Measurements from ENCODE around the gene TCF7L1.
"Not testable (repeated sequence)": the region's sequence is repeated elsewhere in the genome, so short reads cannot be mapped to it uniquely, and the experiment has no call there.

TCF7L1 gene

GRCh38 chr2:85152895-85153294 lies 19.7 kb downstream of the TCF7L1 start:
- Histone ChIP-seq H2AFZ (ENCODE audit: low read length) (no peak overlapping the region), H3F3A (ENCODE audit: insufficient read depth, low read length) (no peaks in the 10 kb centered on the region), H3K9me2 (ENCODE audit: low read depth, low read length) (no peaks in the 10 kb centered on the region), H3K9ac (ENCODE audit: low read length) (no peak overlapping the region), H3K79me2 (ENCODE audit: insufficient read depth, low read length) (no peaks in the 10 kb centered on the region), H3K9me3 (ENCODE audit: low read length) (no peaks in the 10 kb centered on the region), H3K4me2 (ENCODE audit: low read length) (no peak overlapping the region), H4K20me1 (ENCODE audit: insufficient read depth, low read length) (no peaks in the 10 kb centered on the region), H3K27me3 (ENCODE audit: insufficient read depth, low read length) (peaks cover under 1% of the 10 kb centered on the region; the same call in 1 of the 2 replicates), H3K4me3 (ENCODE audit: low read depth, low read length, poor library complexity, severe bottlenecking) (no peak overlapping the region), H3K36me3 (ENCODE audit: insufficient read depth, low read length) (no peaks in the 10 kb centered on the region), H3K27ac (ENCODE audit: low read depth, low read length, poor library complexity, severe bottlenecking) (no peak overlapping the region), H3K4me1 (ENCODE audit: insufficient read depth, low read length, severe bottlenecking) (no peaks in the 10 kb centered on the region)
- TF ChIP-seq EZH2 (IDR thresholded peaks at IDR 0.05; ENCODE audit: borderline replicate concordance, low read length) (no peak), CTCF (IDR thresholded peaks at IDR 0.05; ENCODE audit: low read length) (no peak)

GRCh38 chr2:85154048-85154753 lies 21.0 kb downstream of the TCF7L1 start:
- Histone ChIP-seq H4K20me1 (ENCODE audit: insufficient read depth, low read length) (no peaks in the 10 kb centered on the region), H3K9me2 (ENCODE audit: low read depth, low read length) (no peaks in the 10 kb centered on the region), H2AFZ (ENCODE audit: low read length) (no peak overlapping the region), H3K27ac (ENCODE audit: low read depth, low read length, poor library complexity, severe bottlenecking) (no peak overlapping the region), H3K4me1 (ENCODE audit: insufficient read depth, low read length, severe bottlenecking) (no peaks in the 10 kb centered on the region), H3K4me2 (ENCODE audit: low read length) (no peak overlapping the region), H3K27me3 (ENCODE audit: insufficient read depth, low read length) (no peaks in the 10 kb centered on the region), H3K79me2 (ENCODE audit: insufficient read depth, low read length) (no peaks in the 10 kb centered on the region), H3K9ac (ENCODE audit: low read length) (no peak overlapping the region), H3K4me3 (ENCODE audit: low read depth, low read length, poor library complexity, severe bottlenecking) (no peak overlapping the region), H3F3A (ENCODE audit: insufficient read depth, low read length) (no peaks in the 10 kb centered on the region), H3K36me3 (ENCODE audit: insufficient read depth, low read length) (no peaks in the 10 kb centered on the region), H3K9me3 (ENCODE audit: low read length) (no peaks in the 10 kb centered on the region)
- TF ChIP-seq EZH2 (IDR thresholded peaks at IDR 0.05; ENCODE audit: borderline replicate concordance, low read length) (no peak), CTCF (IDR thresholded peaks at IDR 0.05; ENCODE audit: low read length) (no peak)

GRCh38 chr2:85155082-85155481 lies 21.9 kb downstream of the TCF7L1 start:
- H3K27me3 ChIP-seq (ENCODE audit: insufficient read depth, low read length); H3K27ac ChIP-seq (ENCODE audit: low read depth, low read length, poor library complexity, severe bottlenecking); H3K79me2 ChIP-seq (ENCODE audit: insufficient read depth, low read length): not testable (repeated sequence)

GRCh38 chr2:85156153-85156552 lies 23.0 kb downstream of the TCF7L1 start:
- Histone ChIP-seq H3F3A (ENCODE audit: insufficient read depth, low read length) (no peaks in the 10 kb centered on the region), H3K9ac (ENCODE audit: low read length) (no peak overlapping the region), H3K9me2 (ENCODE audit: low read depth, low read length) (no peaks in the 10 kb centered on the region), H3K4me3 (ENCODE audit: low read depth, low read length, poor library complexity, severe bottlenecking) (no peak overlapping the region), H3K36me3 (ENCODE audit: insufficient read depth, low read length) (no peaks in the 10 kb centered on the region), H3K4me2 (ENCODE audit: low read length) (no peak overlapping the region), H4K20me1 (ENCODE audit: insufficient read depth, low read length) (no peaks in the 10 kb centered on the region), H2AFZ (ENCODE audit: low read length) (no peak overlapping the region), H3K27ac (ENCODE audit: low read depth, low read length, poor library complexity, severe bottlenecking) (no peak overlapping the region), H3K4me1 (ENCODE audit: insufficient read depth, low read length, severe bottlenecking) (no peaks in the 10 kb centered on the region), H3K79me2 (ENCODE audit: insufficient read depth, low read length) (no peaks in the 10 kb centered on the region), H3K9me3 (ENCODE audit: low read length) (no peaks in the 10 kb centered on the region), H3K27me3 (ENCODE audit: insufficient read depth, low read length) (no peaks in the 10 kb centered on the region)
- TF ChIP-seq CTCF (IDR thresholded peaks at IDR 0.05; ENCODE audit: low read length) (no peak), EZH2 (IDR thresholded peaks at IDR 0.05; ENCODE audit: borderline replicate concordance, low read length) (no peak)

More at GRCh38 chr2:85155082-85155481, 21.9 kb downstream of the TCF7L1 start:
- not testable (repeated sequence) for H3K4me3 ChIP-seq (ENCODE audit: low read depth, low read length, poor library complexity, severe bottlenecking); H3K36me3 ChIP-seq (ENCODE audit: insufficient read depth, low read length); H3K9me2 ChIP-seq (ENCODE audit: low read depth, low read length); H3K4me2 ChIP-seq (ENCODE audit: low read length); H2AFZ ChIP-seq (ENCODE audit: low read length); H4K20me1 ChIP-seq (ENCODE audit: insufficient read depth, low read length); H3K4me1 ChIP-seq (ENCODE audit: insufficient read depth, low read length, severe bottlenecking); H3F3A ChIP-seq (ENCODE audit: insufficient read depth, low read length); H3K9ac ChIP-seq (ENCODE audit: low read length); H3K9me3 ChIP-seq (ENCODE audit: low read length)

Data from OCI-LY1 (cell line).